ENCODE measurements around the gene CLK2. TPM values are rescaled to one million over a fixed set of nuclear protein-coding genes. Genes with fewer than 3 reads are reported as not detected.
"Not testable (repeated sequence)": the region's sequence is repeated elsewhere in the genome, so short reads cannot be mapped to it uniquely, and the experiment has no call there.

CLK2 gene
- total and polyA plus RNA-seq, 2 donors (not counting 1 experiment from before 2014, with no cell fraction given): 26.8 to 34.0 TPM

GRCh38 chr1:155250246-155250632 lies 23.1 kb downstream of the CLK2 start:
- DNase-seq (ENCODE audit: low read depth in 2 of 2): no peak
- Histone ChIP-seq H3K4me2 (ENCODE audit: extremely low read depth, insufficient read depth, low read length) (no peak overlapping the region), H3K9me3 (ENCODE audit: control insufficient read depth, insufficient read depth, low read depth, low read length) (no peaks in the 10 kb centered on the region), H3K9ac (ENCODE audit: insufficient read depth, low read length) (no peak overlapping the region), H3K36me3 (ENCODE audit: control insufficient read depth, insufficient read depth, low read length) (peaks cover 13% of the 10 kb centered on the region), H3K4me1 (ENCODE audit: control insufficient read depth, extremely low read depth, insufficient read depth, low read length) (peaks cover 10% of the 10 kb centered on the region), H3K27ac (ENCODE audit: insufficient read depth, low read length) (no peak overlapping the region), H3K79me2 (ENCODE audit: control insufficient read depth, insufficient read depth, low read length) (peaks cover 16% of the 10 kb centered on the region), H2AFZ (ENCODE audit: low read length) (no peak overlapping the region), H3K27me3 (ENCODE audit: control insufficient read depth, insufficient read depth, low read length) (no peaks in the 10 kb centered on the region), H4K20me1 (ENCODE audit: control insufficient read depth, extremely low read depth, insufficient read depth, low read length) (no peaks in the 10 kb centered on the region), H3K4me3 (replicated peaks in 1 of 4; ENCODE audit: control extremely low read depth in 1 of 4, insufficient read depth in 1 of 4, low read depth in 3 of 4, low read length in 4 of 4) (no peak overlapping the region)
- no peak for TF ChIP-seq CTCF (conservative IDR thresholded peaks at IDR 0.05 in 1 of 2, IDR thresholded peaks at IDR 0.05 in 1 of 2; ENCODE audit: low read depth in 1 of 2, low read length in 2 of 2)
- no peak for TF ChIP-seq EZH2 (IDR thresholded peaks at IDR 0.05; ENCODE audit: low read length, missing control alignments)

- no peak overlapping the region for H3K27ac ChIP-seq (ENCODE audit: insufficient read depth, low read length)
- peaks cover 9% of the 10 kb centered on the region for H3K4me1 ChIP-seq (ENCODE audit: control insufficient read depth, extremely low read depth, insufficient read depth, low read length)
- no peak overlapping the region for H3K4me3 ChIP-seq (replicated peaks in 1 of 4; ENCODE audit: control extremely low read depth in 1 of 4, insufficient read depth in 1 of 4, low read depth in 3 of 4, low read length in 4 of 4)
- no peaks in the 10 kb centered on the region for H3K27me3 ChIP-seq (ENCODE audit: control insufficient read depth, insufficient read depth, low read length)
- H2AFZ ChIP-seq (ENCODE audit: low read length): no peak overlapping the region
- H4K20me1 ChIP-seq (ENCODE audit: control insufficient read depth, extremely low read depth, insufficient read depth, low read length): no peaks in the 10 kb centered on the region
- no peak for DNase-seq (ENCODE audit: low read depth in 2 of 2)
- peaks cover 1% of the 10 kb centered on the region for H3K79me2 ChIP-seq (ENCODE audit: control insufficient read depth, insufficient read depth, low read length)
- H3K9me3 ChIP-seq (ENCODE audit: control insufficient read depth, insufficient read depth, low read depth, low read length): no peaks in the 10 kb centered on the region
- no peak overlapping the region for H3K9ac ChIP-seq (ENCODE audit: insufficient read depth, low read length)
- no peak overlapping the region for H3K4me2 ChIP-seq (ENCODE audit: extremely low read depth, insufficient read depth, low read length)
- peaks cover 13% of the 10 kb centered on the region for H3K36me3 ChIP-seq (ENCODE audit: control insufficient read depth, insufficient read depth, low read length)
- no peak for TF ChIP-seq EZH2 (IDR thresholded peaks at IDR 0.05; ENCODE audit: low read length, missing control alignments)
- no peak for TF ChIP-seq CTCF (conservative IDR thresholded peaks at IDR 0.05 in 1 of 2, IDR thresholded peaks at IDR 0.05 in 1 of 2; ENCODE audit: low read depth in 1 of 2, low read length in 2 of 2)
Measured at GRCh38 chr1:155247667-155248553, 25.4 kb downstream of the CLK2 start.

- H3K4me3 ChIP-seq (replicated peaks in 1 of 4; ENCODE audit: control extremely low read depth in 1 of 4, insufficient read depth in 1 of 4, low read depth in 3 of 4, low read length in 4 of 4); DNase-seq (ENCODE audit: low read depth in 2 of 2): not testable (repeated sequence)
Measured at GRCh38 chr1:155246796-155247195, 26.5 kb downstream of the CLK2 start.

More at GRCh38 chr1:155246796-155247195, 26.5 kb downstream of the CLK2 start:
- not testable (repeated sequence) for H3K27ac ChIP-seq (ENCODE audit: insufficient read depth, low read length); H3K79me2 ChIP-seq (ENCODE audit: control insufficient read depth, insufficient read depth, low read length); H4K20me1 ChIP-seq (ENCODE audit: control insufficient read depth, extremely low read depth, insufficient read depth, low read length); H3K4me2 ChIP-seq (ENCODE audit: extremely low read depth, insufficient read depth, low read length); H3K27me3 ChIP-seq (ENCODE audit: control insufficient read depth, insufficient read depth, low read length); H3K9me3 ChIP-seq (ENCODE audit: control insufficient read depth, insufficient read depth, low read depth, low read length); H2AFZ ChIP-seq (ENCODE audit: low read length); H3K9ac ChIP-seq (ENCODE audit: insufficient read depth, low read length)
- Histone ChIP-seq H3K4me1 (ENCODE audit: control insufficient read depth, extremely low read depth, insufficient read depth, low read length) (peaks cover 12% of the 10 kb centered on the region), H3K36me3 (ENCODE audit: control insufficient read depth, insufficient read depth, low read length) (peaks cover 13% of the 10 kb centered on the region)

Measured in fibroblast of lung (primary cell).